ENCODE results near the gene CCNL2. TPM values are rescaled to one million over a fixed set of nuclear protein-coding genes. Genes with fewer than 3 reads are reported as not detected.

CCNL2 gene
- total and polyA plus RNA-seq, 4 experiments from 2014 or later: 18.3 to 394 (median 212) TPM

DNA sequence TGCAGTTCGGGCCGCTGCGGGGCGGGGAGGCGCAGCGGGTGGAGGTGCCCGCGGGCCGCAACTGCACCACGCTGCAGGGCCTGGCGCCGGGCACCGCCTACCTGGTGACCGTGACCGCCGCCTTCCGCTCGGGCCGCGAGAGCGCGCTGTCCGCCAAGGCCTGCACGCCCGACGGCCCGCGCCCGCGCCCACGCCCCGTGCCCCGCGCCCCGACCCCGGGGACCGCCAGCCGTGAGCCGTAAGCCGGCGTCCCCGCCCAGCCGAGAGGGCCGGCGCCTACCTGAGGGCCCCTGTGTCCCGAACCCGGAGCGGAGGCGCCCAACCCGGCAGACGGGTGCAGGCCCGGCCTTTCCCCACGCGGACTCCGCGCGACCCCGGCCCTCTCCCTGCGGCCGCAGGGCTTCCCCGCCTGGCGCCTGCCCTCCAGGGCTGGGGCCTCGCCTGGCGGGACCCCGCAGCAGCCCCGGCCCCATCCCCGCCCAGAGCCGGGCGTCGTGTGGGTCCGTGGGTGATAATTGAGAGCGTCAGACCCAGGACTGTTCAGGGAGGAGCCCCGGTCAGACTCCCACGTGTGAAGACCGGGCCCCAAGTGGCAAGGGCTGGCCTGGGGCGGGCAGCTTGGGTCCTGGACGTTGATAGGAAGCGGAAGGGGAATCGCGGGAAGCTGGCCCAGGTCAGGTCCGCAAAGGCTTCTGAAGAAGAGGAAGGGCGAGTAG lies 40.6 kb upstream of the CCNL2 start:
- no peak overlapping the region for H3K4me3 ChIP-seq (ENCODE audit: low read length in 2 of 2)
- H3K27me3 Mint-ChIP-seq: peaks cover 4 to 12% of the 10 kb centered on the region in 2 donors
- no peaks in the 10 kb centered on the region for H3K36me3 Mint-ChIP-seq
- no peak overlapping the region for H3K27ac Mint-ChIP-seq
- no peak overlapping the region for H3K27ac ChIP-seq (ENCODE audit: low read depth, low read length)
- POLR2A ChIA-PET (ENCODE audit: partially characterized antibody): no interaction called here
- DNase-seq: peak in 1 of 5 donors; percentile 5
- H3K4me3 Mint-ChIP-seq: no peak overlapping the region
- intact Hi-C loops (cut with micrococcal nuclease): loop anchor here (2.0 kb wide), 1 partner anchor 407 kb away; no protein-coding TSS in a partner anchor
- H3K4me1 ChIP-seq (ENCODE audit: insufficient read depth, low read length): peaks cover 7% of the 10 kb centered on the region
- H3K9me3 Mint-ChIP-seq: no peaks in the 10 kb centered on the region
- CTCF ChIA-PET (ENCODE audit: partially characterized antibody): interaction anchor here (1.2 to 1.5 kb wide), 2 partner anchors 11 to 134 kb away, joined by 3 to 5 read pairs; no protein-coding TSS in a partner anchor
- no peaks in the 10 kb centered on the region for H3K36me3 ChIP-seq (ENCODE audit: insufficient read depth, low read length)
- peaks cover 0 to 8% (median 3%) of the 10 kb centered on the region in 4 donors for H3K4me1 Mint-ChIP-seq
- peaks cover 17% of the 10 kb centered on the region for H3K27me3 ChIP-seq (ENCODE audit: insufficient read depth, low read length)
- no peaks in the 10 kb centered on the region for H3K9me3 ChIP-seq (ENCODE audit: control insufficient read depth in 1 of 2, low read length in 2 of 2)

DNA sequence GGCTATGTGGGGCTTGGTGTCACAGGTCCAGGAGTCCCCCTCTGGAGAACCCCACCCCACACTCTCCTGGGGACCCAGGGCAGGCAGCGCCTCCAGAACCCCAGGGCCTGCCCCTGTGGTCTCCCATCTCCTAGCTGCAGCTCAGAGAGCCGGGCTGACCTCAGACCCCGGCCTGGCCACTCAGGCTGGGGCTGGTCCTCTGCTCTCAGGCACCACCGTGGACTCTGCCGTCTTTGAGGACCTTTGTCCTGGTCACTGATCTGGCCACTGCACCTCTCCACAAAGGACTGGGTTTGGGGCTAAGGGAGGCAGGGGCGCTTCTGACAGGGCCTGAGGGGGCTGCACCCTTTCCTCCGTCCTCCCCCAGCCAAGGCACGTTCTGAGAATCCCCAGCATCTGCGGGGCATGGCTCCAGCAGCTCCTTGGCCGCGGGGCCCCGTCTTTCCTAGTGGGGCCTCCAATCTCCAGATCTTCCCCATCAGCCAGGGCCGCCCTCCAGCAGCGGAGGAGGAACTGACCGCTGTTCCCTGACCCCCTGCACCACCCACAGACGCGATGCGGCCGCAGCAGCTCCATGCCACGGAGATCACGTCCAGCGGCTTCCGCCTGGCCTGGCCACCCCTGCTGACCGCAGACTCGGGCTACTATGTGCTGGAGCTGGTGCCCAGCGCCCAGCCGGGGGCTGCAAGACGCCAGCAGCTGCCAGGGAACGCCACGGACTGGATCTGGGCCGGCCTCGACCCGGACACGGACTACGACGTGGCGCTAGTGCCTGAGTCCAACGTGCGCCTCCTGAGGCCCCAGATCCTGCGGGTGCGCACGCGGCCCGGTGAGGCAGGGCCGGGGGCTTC lies 39.6 kb upstream of the CCNL2 start:
- ChIA-PET CTCF (ENCODE audit: partially characterized antibody) (interaction anchor here (0.6 kb wide), 1 partner anchor 436 kb away, joined by 4 read pairs; no protein-coding TSS in a partner anchor), POLR2A (ENCODE audit: partially characterized antibody) (no interaction called here)
- peaks cover 0 to 8% (median 3%) of the 10 kb centered on the region in 4 donors for H3K4me1 Mint-ChIP-seq
- peaks cover 7% of the 10 kb centered on the region for H3K4me1 ChIP-seq (ENCODE audit: insufficient read depth, low read length)
- H3K27ac ChIP-seq (ENCODE audit: low read depth, low read length): no peak overlapping the region
- H3K27ac Mint-ChIP-seq: no peak overlapping the region
- peaks cover 22% of the 10 kb centered on the region for H3K27me3 ChIP-seq (ENCODE audit: insufficient read depth, low read length)
- no peak overlapping the region for H3K4me3 Mint-ChIP-seq
- no peaks in the 10 kb centered on the region for H3K36me3 ChIP-seq (ENCODE audit: insufficient read depth, low read length)
- H3K9me3 ChIP-seq (ENCODE audit: control insufficient read depth in 1 of 2, low read length in 2 of 2): no peaks in the 10 kb centered on the region
- no peaks in the 10 kb centered on the region for H3K9me3 Mint-ChIP-seq
- H3K4me3 ChIP-seq (ENCODE audit: low read length in 2 of 2): no peak overlapping the region
- intact Hi-C loops (cut with micrococcal nuclease): no loop called here
- H3K36me3 Mint-ChIP-seq: no peaks in the 10 kb centered on the region
- H3K27me3 Mint-ChIP-seq: peaks cover 4 to 12% of the 10 kb centered on the region in 2 donors
- peak in 1 of 5 donors; percentile 13 for DNase-seq

DNA sequence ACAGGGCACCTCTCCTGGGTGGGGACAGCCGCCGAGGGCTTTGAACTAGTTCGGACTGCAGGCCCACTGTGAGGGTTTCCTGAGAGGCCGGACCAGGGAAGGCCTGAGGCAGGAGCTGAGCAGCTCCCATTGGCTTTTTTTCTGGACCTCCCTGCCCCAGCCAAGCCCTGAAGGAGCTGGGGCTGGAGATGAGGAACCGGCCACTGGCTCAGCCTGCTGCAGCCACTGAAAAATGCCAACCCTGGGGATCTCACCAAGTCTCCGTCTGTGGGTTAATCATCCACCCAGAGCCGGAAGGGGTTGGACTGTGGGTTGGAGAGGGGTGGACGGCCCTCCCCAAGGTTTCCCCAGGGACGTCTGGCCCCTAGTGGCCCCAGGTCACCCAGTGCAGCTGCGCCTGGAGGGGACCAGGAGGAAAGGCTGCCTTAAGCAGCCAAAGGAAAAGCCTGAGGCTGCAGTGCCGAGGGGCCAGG lies 38.8 kb upstream of the CCNL2 start:
- H3K4me3 ChIP-seq (ENCODE audit: low read length in 2 of 2): no peak overlapping the region
- no peak overlapping the region for H3K27ac ChIP-seq (ENCODE audit: low read depth, low read length)
- peaks cover 7% of the 10 kb centered on the region for H3K4me1 ChIP-seq (ENCODE audit: insufficient read depth, low read length)
- H3K4me3 Mint-ChIP-seq: no peak overlapping the region
- H3K27me3 ChIP-seq (ENCODE audit: insufficient read depth, low read length): peaks cover 24% of the 10 kb centered on the region
- no peaks in the 10 kb centered on the region for H3K36me3 ChIP-seq (ENCODE audit: insufficient read depth, low read length)
- H3K27ac Mint-ChIP-seq: no peak overlapping the region
- POLR2A ChIA-PET (ENCODE audit: partially characterized antibody): no interaction called here
- H3K4me1 Mint-ChIP-seq: peaks cover 0 to 8% (median 3%) of the 10 kb centered on the region in 4 donors
- no peaks in the 10 kb centered on the region for H3K9me3 ChIP-seq (ENCODE audit: control insufficient read depth in 1 of 2, low read length in 2 of 2)
- H3K27me3 Mint-ChIP-seq: peaks cover 6 to 12% of the 10 kb centered on the region in 2 donors
- CTCF ChIA-PET (ENCODE audit: partially characterized antibody): no interaction called here
- peak in 1 of 5 donors; percentile 22 for DNase-seq
- no peaks in the 10 kb centered on the region for H3K9me3 Mint-ChIP-seq
- intact Hi-C loops (cut with micrococcal nuclease): no loop called here
- no peaks in the 10 kb centered on the region for H3K36me3 Mint-ChIP-seq

DNA sequence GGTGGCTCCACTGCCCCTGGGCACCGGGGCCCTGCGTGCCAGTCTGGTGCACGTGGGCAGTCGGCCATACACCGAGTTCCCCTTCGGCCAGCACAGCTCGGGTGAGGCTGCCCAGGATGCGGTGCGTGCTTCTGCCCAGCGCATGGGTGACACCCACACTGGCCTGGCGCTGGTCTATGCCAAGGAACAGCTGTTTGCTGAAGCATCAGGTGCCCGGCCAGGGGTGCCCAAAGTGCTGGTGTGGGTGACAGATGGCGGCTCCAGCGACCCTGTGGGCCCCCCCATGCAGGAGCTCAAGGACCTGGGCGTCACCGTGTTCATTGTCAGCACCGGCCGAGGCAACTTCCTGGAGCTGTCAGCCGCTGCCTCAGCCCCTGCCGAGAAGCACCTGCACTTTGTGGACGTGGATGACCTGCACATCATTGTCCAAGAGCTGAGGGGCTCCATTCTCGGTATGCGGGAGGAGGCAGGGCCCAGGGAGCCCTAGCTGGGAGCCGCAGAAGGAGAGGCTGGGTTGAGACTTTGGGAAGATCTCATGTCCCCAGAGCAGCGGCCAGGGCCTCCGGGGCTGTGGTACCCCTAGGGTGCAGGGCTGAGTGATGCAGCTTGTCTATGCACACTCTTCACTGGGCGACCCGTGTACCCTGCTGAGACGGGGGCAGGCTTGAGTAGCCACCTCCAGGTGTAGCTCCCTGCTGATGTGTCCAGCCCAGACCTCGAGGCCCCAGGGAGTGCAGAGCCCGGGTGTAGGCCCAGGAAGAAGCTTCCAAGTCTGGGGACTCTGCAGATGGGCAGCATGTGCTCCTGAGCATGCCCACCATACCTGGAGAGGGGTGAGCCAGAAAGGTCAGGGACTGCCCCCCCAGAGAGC lies 38.1 kb upstream of the CCNL2 start:
- ChIA-PET POLR2A (ENCODE audit: partially characterized antibody) (no interaction called here), CTCF (ENCODE audit: partially characterized antibody) (no interaction called here)
- DNase-seq: peak in 1 of 5 donors; percentile 35
- no peaks in the 10 kb centered on the region for H3K9me3 Mint-ChIP-seq
- Histone ChIP-seq H3K36me3 (ENCODE audit: insufficient read depth, low read length) (no peaks in the 10 kb centered on the region), H3K4me3 (ENCODE audit: low read length in 2 of 2) (no peak overlapping the region), H3K27me3 (ENCODE audit: insufficient read depth, low read length) (peaks cover 24% of the 10 kb centered on the region), H3K9me3 (ENCODE audit: control insufficient read depth in 1 of 2, low read length in 2 of 2) (no peaks in the 10 kb centered on the region), H3K27ac (ENCODE audit: low read depth, low read length) (no peak overlapping the region), H3K4me1 (ENCODE audit: insufficient read depth, low read length) (peaks cover 7% of the 10 kb centered on the region)
- H3K36me3 Mint-ChIP-seq: no peaks in the 10 kb centered on the region
- H3K27me3 Mint-ChIP-seq: peaks cover 10 to 12% of the 10 kb centered on the region in 2 donors
- peaks cover 0 to 8% (median 3%) of the 10 kb centered on the region in 4 donors for H3K4me1 Mint-ChIP-seq
- no peak overlapping the region for H3K27ac Mint-ChIP-seq
- H3K4me3 Mint-ChIP-seq: no peak overlapping the region
- intact Hi-C loops (cut with micrococcal nuclease): no loop called here

DNA sequence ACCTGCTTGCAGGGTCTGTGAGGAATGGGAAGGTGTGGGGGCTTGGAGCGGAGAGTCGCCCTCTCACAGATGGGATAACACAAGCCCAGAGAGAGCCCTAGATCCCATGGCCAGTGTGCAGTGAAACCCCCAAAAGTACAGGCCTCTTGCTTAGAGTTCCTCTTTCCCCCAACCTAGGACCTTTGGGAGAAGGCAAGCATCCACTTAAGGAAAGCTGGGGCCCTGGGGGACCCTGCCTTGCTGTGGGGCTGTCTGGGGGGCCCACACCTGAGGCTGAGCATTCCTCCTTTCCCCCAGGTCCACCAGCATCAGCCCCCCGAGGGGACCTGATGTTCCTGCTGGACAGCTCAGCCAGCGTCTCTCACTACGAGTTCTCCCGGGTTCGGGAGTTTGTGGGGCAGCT lies 37.5 kb upstream of the CCNL2 start:
- peak in 1 of 5 donors; percentile 25 for DNase-seq
- Mint-ChIP-seq H3K27me3 (peaks cover 10 to 12% of the 10 kb centered on the region in 2 donors), H3K4me1 (peaks cover 0 to 8% (median 3%) of the 10 kb centered on the region in 4 donors), H3K9me3 (no peaks in the 10 kb centered on the region), H3K36me3 (no peaks in the 10 kb centered on the region), H3K27ac (no peak overlapping the region), H3K4me3 (peak overlapping the region in 3 of 8 donors; percentile 51 to 72 (median 52))
- ChIA-PET CTCF (ENCODE audit: partially characterized antibody) (no interaction called here), POLR2A (ENCODE audit: partially characterized antibody) (no interaction called here)
- H3K36me3 ChIP-seq (ENCODE audit: insufficient read depth, low read length): no peaks in the 10 kb centered on the region
- no peaks in the 10 kb centered on the region for H3K9me3 ChIP-seq (ENCODE audit: control insufficient read depth in 1 of 2, low read length in 2 of 2)
- H3K27me3 ChIP-seq (ENCODE audit: insufficient read depth, low read length): peaks cover 24% of the 10 kb centered on the region
- intact Hi-C loops (cut with micrococcal nuclease): no loop called here
- no peak overlapping the region for H3K27ac ChIP-seq (ENCODE audit: low read depth, low read length)
- no peak overlapping the region for H3K4me3 ChIP-seq (ENCODE audit: low read length in 2 of 2)
- H3K4me1 ChIP-seq (ENCODE audit: insufficient read depth, low read length): peaks cover 7% of the 10 kb centered on the region

DNA sequence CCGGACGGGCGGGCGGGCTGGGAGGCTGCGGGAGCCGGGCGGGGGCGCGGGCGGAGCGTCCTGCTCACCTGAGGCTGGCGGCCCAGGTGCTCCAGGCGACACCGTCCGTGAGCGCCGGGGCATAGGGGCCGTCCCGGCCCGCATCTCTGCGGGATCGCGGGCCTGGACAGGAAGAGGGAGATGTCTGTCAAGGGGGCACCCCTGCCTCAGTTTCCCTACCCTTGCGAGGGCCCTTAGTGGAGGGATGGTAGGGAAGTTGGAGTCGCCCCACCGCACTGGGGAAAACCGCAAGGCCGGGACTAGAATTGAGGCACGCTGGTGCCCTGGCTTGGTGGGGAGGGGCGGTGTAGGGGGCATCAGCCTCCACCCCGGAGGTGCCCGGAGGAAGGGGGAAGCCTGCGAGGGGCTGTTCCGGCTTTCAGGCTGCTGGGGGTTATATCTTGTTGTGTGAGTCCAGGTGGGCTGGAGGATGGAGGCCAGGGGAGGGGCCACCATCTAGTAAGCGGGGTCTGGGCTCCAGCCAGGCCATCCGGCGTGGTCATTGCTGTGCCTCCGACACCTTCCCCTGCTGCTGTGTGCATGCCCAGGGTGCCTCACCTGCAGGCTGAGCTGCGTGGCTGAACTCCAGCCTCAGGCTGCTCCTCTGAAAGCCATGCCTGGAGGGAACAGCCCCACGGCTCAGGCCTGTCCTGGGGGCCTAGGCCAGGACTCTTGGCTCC lies 36.9 kb upstream of the CCNL2 start:
- no peaks in the 10 kb centered on the region for H3K9me3 ChIP-seq (ENCODE audit: control insufficient read depth in 1 of 2, low read length in 2 of 2)
- intact Hi-C loops (cut with micrococcal nuclease): no loop called here
- no peaks in the 10 kb centered on the region for H3K36me3 ChIP-seq (ENCODE audit: insufficient read depth, low read length)
- ChIA-PET POLR2A (ENCODE audit: partially characterized antibody) (no interaction called here), CTCF (ENCODE audit: partially characterized antibody) (no interaction called here)
- H3K4me3 ChIP-seq (ENCODE audit: low read length in 2 of 2): no peak overlapping the region
- no peaks in the 10 kb centered on the region for H3K9me3 Mint-ChIP-seq
- no peak overlapping the region for H3K27ac ChIP-seq (ENCODE audit: low read depth, low read length)
- peaks cover 10 to 12% of the 10 kb centered on the region in 2 donors for H3K27me3 Mint-ChIP-seq
- DNase-seq: peak in 1 of 5 donors; percentile 33
- no peak overlapping the region for H3K27ac Mint-ChIP-seq
- peaks cover 0 to 8% (median 3%) of the 10 kb centered on the region in 4 donors for H3K4me1 Mint-ChIP-seq
- peak overlapping the region in 6 of 8 donors; percentile 21 to 72 (median 46) for H3K4me3 Mint-ChIP-seq
- peaks cover 7% of the 10 kb centered on the region for H3K4me1 ChIP-seq (ENCODE audit: insufficient read depth, low read length)
- no peaks in the 10 kb centered on the region for H3K36me3 Mint-ChIP-seq
- peaks cover 24% of the 10 kb centered on the region for H3K27me3 ChIP-seq (ENCODE audit: insufficient read depth, low read length)
